Natural killer cell (primary cell): ENCODE data around the gene TNNT2. TPM values are rescaled to one million over a fixed set of nuclear protein-coding genes. Genes with fewer than 3 reads are reported as not detected.

Experiments used
- ATAC-seq, 3 donors: fragments of 150-1000 bp in 2 of 3; fragments of 200-7000 bp in 1 of 3; cut with Tn5 transposase; 1 replicate in 1 of 3; 2 replicates in 2 of 3; pipeline ENCODE4 v1.10.0; 2021; ENCODE audit warnings: mild to moderate bottlenecking in 2 of 3, moderate library complexity in 2 of 3
- DNase-seq, 2 donors: peaks; one replicate each; pipeline versions ENCODE4 v3.0.0 to v3.0.0-alpha.2; 2013 to 2021; ENCODE audit warnings: mixed read lengths in 1 of 2
- H3K27ac ChIP-seq: one replicate; pipeline ENCODE4 v1.5.1; 2013; ENCODE audit warnings: mild to moderate bottlenecking, low read length
- H3K27me3 ChIP-seq: one replicate; pipeline ENCODE4 v1.6.1; 2013; ENCODE audit warnings: low read length; ENCODE audit not compliant: control insufficient read depth, insufficient read depth
- H3K36me3 ChIP-seq: one replicate; pipeline ENCODE4 v1.6.1; 2013; ENCODE audit warnings: low read length; ENCODE audit not compliant: control insufficient read depth, insufficient read depth
- H3K4me1 ChIP-seq: one replicate; pipeline ENCODE4 v1.6.1; 2013; ENCODE audit warnings: low read length; ENCODE audit not compliant: control insufficient read depth, insufficient read depth
- H3K4me3 ChIP-seq: one replicate; pipeline ENCODE4 v1.5.1; 2013; ENCODE audit warnings: low read length
- H3K9me3 ChIP-seq: one replicate; pipeline ENCODE4 v1.6.1; 2013; ENCODE audit warnings: low read length; ENCODE audit not compliant: control insufficient read depth, insufficient read depth
- H3K27ac Mint-ChIP-seq, 2 donors: one replicate each; pipeline ENCODE4 v1.8.0; 2022; ENCODE audit warnings: mild to moderate bottlenecking in 2 of 2, mixed read lengths in 2 of 2, moderate library complexity in 1 of 2
- H3K27me3 Mint-ChIP-seq, 2 donors: one replicate each; pipeline ENCODE4 v1.8.0; 2022; ENCODE audit warnings: low read depth in 2 of 2, mixed read lengths in 2 of 2
- H3K36me3 Mint-ChIP-seq: one replicate; pipeline ENCODE4 v1.8.0; 2022; ENCODE audit warnings: mixed read lengths
- H3K4me1 Mint-ChIP-seq, 2 donors: one replicate each; pipeline ENCODE4 v1.8.0; 2022; ENCODE audit warnings: mixed read lengths in 2 of 2
- H3K4me3 Mint-ChIP-seq: one replicate; pipeline ENCODE4 v1.8.0; 2022; ENCODE audit warnings: mild to moderate bottlenecking, moderate library complexity, mixed read lengths
- H3K9me3 Mint-ChIP-seq, 2 donors: one replicate each; pipeline ENCODE4 v1.8.0; 2022; ENCODE audit warnings: mixed read lengths in 2 of 2
- WGBS: methylation state at CpG from one replicate; pipeline ENCODE4 v1.1.7; 2013; ENCODE audit warnings: missing lambda C conversion rate; ENCODE audit not compliant: insufficient coverage; 5-methylcytosine and 5-hydroxymethylcytosine counted together
- intact Hi-C: fragments of 100-400 bp; cut with micrococcal nuclease; formaldehyde crosslinking; loops from one replicate; pipeline ENCODE4 v1.14.2; 2022
- total RNA-seq, 4 donors: library from RNA; stranded (reverse); fragments of 120-200 nt in 1 of 4; gene quantifications; one replicate each; pipeline versions ENCODE4 v1.2.3 to v1.2.4, GENCODE V29; 2013 to 2022
- TF ChIP-seq, protein P1 (sequence below): fragments of 200-600 bp; IDR thresholded peaks from one replicate; pipeline ENCODE4 v1.8.0; 2022; ENCODE audit warnings: antibody characterized with exemption

TNNT2 gene
- total RNA-seq, 3 donors from 2014 or later (not counting 1 experiment from before 2014, with no cell fraction given) = not detected

DNA sequence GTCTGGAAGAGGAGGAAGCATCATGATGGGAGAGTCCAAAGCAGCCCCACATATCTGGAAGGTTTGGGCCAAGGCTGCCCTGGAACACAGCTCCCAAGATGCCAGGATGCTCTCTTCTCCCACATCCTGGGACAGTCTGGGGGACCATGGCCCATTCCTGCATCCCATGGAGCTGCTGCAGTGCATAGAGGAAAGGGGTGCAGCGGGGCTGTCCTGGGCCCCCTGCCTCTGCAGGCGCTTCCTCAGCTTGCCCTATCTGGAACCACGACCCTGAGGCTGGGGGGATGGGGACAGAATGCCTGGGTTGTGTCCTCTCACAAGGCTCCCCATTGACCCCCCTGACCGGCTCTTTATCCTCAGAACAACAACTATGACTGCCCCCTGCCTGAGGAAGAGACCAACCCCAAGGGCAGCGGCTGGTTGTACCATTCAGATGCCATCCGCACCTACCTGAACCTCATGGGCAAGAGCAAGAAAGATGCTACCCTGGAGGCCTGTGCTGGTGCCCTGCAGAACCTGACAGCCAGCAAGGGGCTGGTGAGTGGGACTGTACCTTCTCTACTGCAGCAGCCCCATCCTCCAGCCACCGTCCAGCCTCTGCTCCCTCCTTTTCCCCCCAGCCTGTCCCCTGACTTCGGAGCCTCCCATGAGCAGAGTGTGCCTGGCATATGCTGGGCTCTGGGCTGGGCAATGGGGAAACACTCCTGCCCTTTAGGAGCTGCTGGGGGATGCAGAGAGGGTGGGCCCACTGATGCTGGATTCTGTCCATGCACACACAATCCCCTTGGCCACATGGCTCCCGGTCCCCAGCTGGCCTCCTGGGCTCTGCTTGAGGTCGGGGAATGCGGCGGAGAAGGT, 54.6 kb downstream of the TNNT2 start:
- ATAC-seq (no peak), DNase-seq (no peak)
- Mint-ChIP-seq H3K27ac (no peak overlapping the region), H3K27me3 (peaks cover 3 to 12% of the 10 kb centered on the region in 2 donors), H3K36me3 (no peaks in the 10 kb centered on the region), H3K9me3 (no peaks in the 10 kb centered on the region), H3K4me3 (no peak overlapping the region), H3K4me1 (no peaks in the 10 kb centered on the region)
- WGBS = 89% methylated on average over 12 of the region's 12 CpGs
- Histone ChIP-seq H3K27me3 (no peaks in the 10 kb centered on the region), H3K27ac (no peak overlapping the region), H3K4me1 (no peaks in the 10 kb centered on the region), H3K9me3 (no peaks in the 10 kb centered on the region), H3K36me3 (no peaks in the 10 kb centered on the region), H3K4me3 (no peak overlapping the region)
- TF ChIP-seq, protein P1, sequence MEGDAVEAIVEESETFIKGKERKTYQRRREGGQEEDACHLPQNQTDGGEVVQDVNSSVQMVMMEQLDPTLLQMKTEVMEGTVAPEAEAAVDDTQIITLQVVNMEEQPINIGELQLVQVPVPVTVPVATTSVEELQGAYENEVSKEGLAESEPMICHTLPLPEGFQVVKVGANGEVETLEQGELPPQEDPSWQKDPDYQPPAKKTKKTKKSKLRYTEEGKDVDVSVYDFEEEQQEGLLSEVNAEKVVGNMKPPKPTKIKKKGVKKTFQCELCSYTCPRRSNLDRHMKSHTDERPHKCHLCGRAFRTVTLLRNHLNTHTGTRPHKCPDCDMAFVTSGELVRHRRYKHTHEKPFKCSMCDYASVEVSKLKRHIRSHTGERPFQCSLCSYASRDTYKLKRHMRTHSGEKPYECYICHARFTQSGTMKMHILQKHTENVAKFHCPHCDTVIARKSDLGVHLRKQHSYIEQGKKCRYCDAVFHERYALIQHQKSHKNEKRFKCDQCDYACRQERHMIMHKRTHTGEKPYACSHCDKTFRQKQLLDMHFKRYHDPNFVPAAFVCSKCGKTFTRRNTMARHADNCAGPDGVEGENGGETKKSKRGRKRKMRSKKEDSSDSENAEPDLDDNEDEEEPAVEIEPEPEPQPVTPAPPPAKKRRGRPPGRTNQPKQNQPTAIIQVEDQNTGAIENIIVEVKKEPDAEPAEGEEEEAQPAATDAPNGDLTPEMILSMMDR = no peak
- intact Hi-C loops = no loop called here

DNA sequence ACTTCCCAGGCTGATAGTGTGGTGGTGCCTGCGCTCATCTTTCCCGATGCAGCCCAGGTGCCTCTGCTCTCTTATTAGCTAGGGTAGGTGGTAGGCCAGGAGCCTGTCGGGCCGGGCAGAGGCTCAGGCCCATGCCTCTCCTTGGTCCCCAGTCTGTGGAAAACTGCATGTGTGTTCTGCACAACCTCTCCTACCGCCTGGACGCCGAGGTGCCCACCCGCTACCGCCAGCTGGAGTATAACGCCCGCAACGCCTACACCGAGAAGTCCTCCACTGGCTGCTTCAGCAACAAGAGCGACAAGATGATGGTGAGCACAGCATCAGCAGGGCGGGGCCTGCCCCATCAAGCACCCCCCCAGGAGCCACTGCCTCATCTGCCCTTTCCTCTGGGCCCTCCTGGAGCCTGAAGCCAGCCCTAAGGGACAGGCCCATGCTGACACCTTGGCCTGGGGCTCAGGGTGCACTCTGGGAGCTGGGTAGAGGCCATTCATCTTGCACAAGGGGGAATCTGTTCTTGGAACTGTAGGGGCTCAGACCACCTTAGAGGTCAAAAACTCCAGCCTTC, 55.6 kb downstream of the TNNT2 start:
- H3K9me3 Mint-ChIP-seq = no peaks in the 10 kb centered on the region
- Histone ChIP-seq H3K4me1 (no peaks in the 10 kb centered on the region), H3K9me3 (no peaks in the 10 kb centered on the region), H3K27ac (no peak overlapping the region), H3K36me3 (no peaks in the 10 kb centered on the region), H3K27me3 (no peaks in the 10 kb centered on the region), H3K4me3 (no peak overlapping the region)
- ATAC-seq (no peak), DNase-seq (no peak)
- TF ChIP-seq, protein P1 = no peak
- no peaks in the 10 kb centered on the region for H3K36me3 Mint-ChIP-seq
- no peaks in the 10 kb centered on the region for H3K4me1 Mint-ChIP-seq
- H3K27ac Mint-ChIP-seq = no peak overlapping the region
- H3K27me3 Mint-ChIP-seq = peaks cover 5 to 11% of the 10 kb centered on the region in 2 donors
- no peak overlapping the region for H3K4me3 Mint-ChIP-seq
- intact Hi-C loops = no loop called here
- WGBS = 89% methylated on average over 15 of the region's 15 CpGs

DNA sequence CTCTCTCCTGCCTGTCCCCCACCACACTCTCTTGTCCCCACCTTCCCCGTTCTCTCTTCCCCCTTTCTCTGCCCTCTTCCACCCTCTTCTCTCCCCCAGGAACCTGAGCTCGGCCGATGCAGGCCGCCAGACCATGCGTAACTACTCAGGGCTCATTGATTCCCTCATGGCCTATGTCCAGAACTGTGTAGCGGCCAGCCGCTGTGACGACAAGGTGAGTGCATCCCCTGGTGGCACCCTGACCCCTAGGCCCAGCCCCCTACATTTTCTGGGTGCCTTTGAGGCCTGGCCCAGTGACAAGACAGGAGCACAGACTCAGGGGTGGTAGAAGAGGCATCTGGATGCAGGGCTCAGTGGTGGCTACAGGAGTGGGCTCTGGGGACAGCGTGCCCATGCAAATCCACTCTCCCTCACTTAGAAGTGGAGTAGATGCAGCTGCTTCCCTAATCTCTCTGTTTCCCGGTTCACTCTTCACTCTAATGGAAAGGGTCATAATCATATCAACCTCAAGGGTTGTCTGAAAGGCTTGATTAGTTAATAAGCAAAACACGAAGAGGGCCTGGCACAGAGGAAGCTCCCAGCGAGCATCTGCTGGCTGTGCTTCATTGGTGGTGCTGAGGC, 57.2 kb downstream of the TNNT2 start:
- H3K36me3 ChIP-seq = no peaks in the 10 kb centered on the region
- intact Hi-C loops = no loop called here
- Mint-ChIP-seq H3K27ac (no peak overlapping the region), H3K27me3 (peaks cover 0 to 3% of the 10 kb centered on the region in 2 donors), H3K4me3 (no peak overlapping the region), H3K4me1 (no peaks in the 10 kb centered on the region), H3K36me3 (no peaks in the 10 kb centered on the region), H3K9me3 (no peaks in the 10 kb centered on the region)
- WGBS = 83% methylated on average over 12 of the region's 12 CpGs
- H3K4me3 ChIP-seq = no peak overlapping the region
- no peaks in the 10 kb centered on the region for H3K4me1 ChIP-seq
- DNase-seq (no peak), ATAC-seq (no peak)
- no peak overlapping the region for H3K27ac ChIP-seq
- H3K9me3 ChIP-seq = no peaks in the 10 kb centered on the region
- TF ChIP-seq, protein P1 = no peak
- no peaks in the 10 kb centered on the region for H3K27me3 ChIP-seq
